ENCODE measurements around the gene SRC. TPM values are rescaled to one million over a fixed set of nuclear protein-coding genes. Genes with fewer than 3 reads are reported as not detected.

SRC gene
- total RNA-seq, 1 experiment from 2014 or later = 7.6 TPM

GRCh38 chr20:37396416-37397075 is 50.6 kb downstream of the SRC start:
- H3K9me3 ChIP-seq (replicated peaks) = no peaks in the 10 kb centered on the region
- H3K4me3 ChIP-seq = no peak overlapping the region
- no peak overlapping the region for H3K27ac ChIP-seq
- no peak for DNase-seq (ENCODE audit: low read depth in 1 of 2, low spot score in 2 of 2)
- no peaks in the 10 kb centered on the region for H3K4me1 ChIP-seq (replicated peaks)
- no peaks in the 10 kb centered on the region for H3K27me3 ChIP-seq (replicated peaks)
- H3K36me3 ChIP-seq = peaks cover 21% of the 10 kb centered on the region

- no peaks in the 10 kb centered on the region for H3K9me3 ChIP-seq (replicated peaks)
- no peaks in the 10 kb centered on the region for H3K27me3 ChIP-seq (replicated peaks)
- H3K27ac ChIP-seq = no peak overlapping the region
- no peaks in the 10 kb centered on the region for H3K4me1 ChIP-seq (replicated peaks)
- H3K4me3 ChIP-seq = no peak overlapping the region
- DNase-seq (ENCODE audit: low read depth in 1 of 2, low spot score in 2 of 2) = no peak
- peaks cover 22% of the 10 kb centered on the region for H3K36me3 ChIP-seq
These were observed 51.4 kb downstream of the SRC start for GRCh38 chr20:37397076-37397953.

- no peaks in the 10 kb centered on the region for H3K27me3 ChIP-seq (replicated peaks)
- no peak overlapping the region for H3K27ac ChIP-seq
- no peaks in the 10 kb centered on the region for H3K9me3 ChIP-seq (replicated peaks)
- peaks cover 22% of the 10 kb centered on the region for H3K36me3 ChIP-seq
- DNase-seq (ENCODE audit: low read depth in 1 of 2, low spot score in 2 of 2) = no peak
- no peaks in the 10 kb centered on the region for H3K4me1 ChIP-seq (replicated peaks)
- H3K4me3 ChIP-seq = no peak overlapping the region
These were observed 52.2 kb downstream of the SRC start for GRCh38 chr20:37397954-37398749.

- H3K9me3 ChIP-seq (replicated peaks) = no peaks in the 10 kb centered on the region
- DNase-seq (ENCODE audit: low read depth in 1 of 2, low spot score in 2 of 2) = no peak
- no peaks in the 10 kb centered on the region for H3K4me1 ChIP-seq (replicated peaks)
- H3K27ac ChIP-seq = no peak overlapping the region
- H3K36me3 ChIP-seq = peaks cover 21% of the 10 kb centered on the region
- H3K4me3 ChIP-seq = no peak overlapping the region
- H3K27me3 ChIP-seq (replicated peaks) = no peaks in the 10 kb centered on the region
These were observed 53.0 kb downstream of the SRC start for GRCh38 chr20:37398750-37399621.

- no peak overlapping the region for H3K4me3 ChIP-seq
- peaks cover 19% of the 10 kb centered on the region; the same call in 1 of the 2 replicates for H3K36me3 ChIP-seq
- no peak for DNase-seq (ENCODE audit: low read depth in 1 of 2, low spot score in 2 of 2)
These were observed 55.5 kb downstream of the SRC start for GRCh38 chr20:37401282-37401929.

GRCh38 chr20:37401930-37402675 is 56.2 kb downstream of the SRC start:
- peaks cover 8% of the 10 kb centered on the region for H3K4me1 ChIP-seq (replicated peaks)
- H3K4me3 ChIP-seq = no peak overlapping the region
- H3K27me3 ChIP-seq (replicated peaks) = no peaks in the 10 kb centered on the region
- peaks cover 19% of the 10 kb centered on the region; the same call in 1 of the 2 replicates for H3K36me3 ChIP-seq
- no peak for DNase-seq (ENCODE audit: low read depth in 1 of 2, low spot score in 2 of 2)
- no peak overlapping the region for H3K27ac ChIP-seq
- no peaks in the 10 kb centered on the region for H3K9me3 ChIP-seq (replicated peaks)

More at GRCh38 chr20:37401282-37401929, 55.5 kb downstream of the SRC start:
- no peak overlapping the region for H3K27ac ChIP-seq
- H3K9me3 ChIP-seq (replicated peaks) = no peaks in the 10 kb centered on the region
- peaks cover 4% of the 10 kb centered on the region for H3K4me1 ChIP-seq (replicated peaks)
- no peaks in the 10 kb centered on the region for H3K27me3 ChIP-seq (replicated peaks)

GRCh38 chr20:37403107-37404033 is 57.4 kb downstream of the SRC start:
- H3K9me3 ChIP-seq (replicated peaks) = no peaks in the 10 kb centered on the region
- no peaks in the 10 kb centered on the region for H3K27me3 ChIP-seq (replicated peaks)
- no peak for DNase-seq (ENCODE audit: low read depth in 1 of 2, low spot score in 2 of 2)
- no peak overlapping the region for H3K4me3 ChIP-seq
- H3K27ac ChIP-seq = no peak overlapping the region
- peaks cover 11% of the 10 kb centered on the region; the same call in 1 of the 2 replicates for H3K36me3 ChIP-seq
- H3K4me1 ChIP-seq (replicated peaks) = peaks cover 8% of the 10 kb centered on the region

- Histone ChIP-seq H3K4me1 (replicated peaks) (peaks cover 8% of the 10 kb centered on the region), H3K9me3 (replicated peaks) (no peaks in the 10 kb centered on the region), H3K36me3 (0 out of 2 replicates have a peak, but pooled peaks cover 5% of the 10 kb centered on the region), H3K4me3 (no peak overlapping the region), H3K27me3 (replicated peaks) (no peaks in the 10 kb centered on the region), H3K27ac (no peak overlapping the region)
- DNase-seq (ENCODE audit: low read depth in 1 of 2, low spot score in 2 of 2) = no peak
These were observed 58.5 kb downstream of the SRC start for GRCh38 chr20:37404461-37404890.

- no peak for DNase-seq (ENCODE audit: low read depth in 1 of 2, low spot score in 2 of 2)
- no peak overlapping the region for H3K27ac ChIP-seq
- peaks cover 8% of the 10 kb centered on the region for H3K4me1 ChIP-seq (replicated peaks)
These were observed 59.5 kb downstream of the SRC start for GRCh38 chr20:37405351-37405897.

GRCh38 chr20:37406010-37406998 is 60.4 kb downstream of the SRC start:
- Histone ChIP-seq H3K4me3 (peak overlapping the region; percentile 19), H3K27me3 (replicated peaks) (0 out of 2 replicates have a peak, but pooled peaks cover 4% of the 10 kb centered on the region), H3K27ac (no peak overlapping the region), H3K4me1 (replicated peaks) (peaks cover 8% of the 10 kb centered on the region), H3K36me3 (0 out of 2 replicates have a peak, but pooled peaks cover 4% of the 10 kb centered on the region), H3K9me3 (replicated peaks) (no peaks in the 10 kb centered on the region)
- DNase-seq (ENCODE audit: low read depth in 1 of 2, low spot score in 2 of 2) = peak in 1 of 2 experiments; percentile 52

More at GRCh38 chr20:37405351-37405897, 59.5 kb downstream of the SRC start:
- H3K36me3 ChIP-seq = 0 out of 2 replicates have a peak, but pooled peaks cover 5% of the 10 kb centered on the region
- H3K27me3 ChIP-seq (replicated peaks) = 0 out of 2 replicates have a peak, but pooled peaks cover 4% of the 10 kb centered on the region
- no peak overlapping the region for H3K4me3 ChIP-seq
- H3K9me3 ChIP-seq (replicated peaks) = no peaks in the 10 kb centered on the region
